Endodermal cell (in vitro differentiated cells): ENCODE results near the gene SUSD2. TPM values are rescaled to one million over a fixed set of nuclear protein-coding genes. Genes with fewer than 3 reads are reported as not detected.
"Not testable (repeated sequence)": the region's sequence is repeated elsewhere in the genome, so short reads cannot be mapped to it uniquely, and the experiment has no call there.

ENCODE experiments used
- DNase-seq: peaks from one replicate; pipeline ENCODE4 v3.0.0-alpha.2; 2017
- H3K27ac ChIP-seq: 2 replicates; pipeline ENCODE4 v1.5.1; 2013; ENCODE audit warnings: mild to moderate bottlenecking, low read depth, low read length, moderate library complexity
- H3K27me3 ChIP-seq: 2 replicates; pipeline ENCODE4 v1.6.1; 2013; ENCODE audit warnings: mild to moderate bottlenecking, low read length, moderate library complexity; ENCODE audit not compliant: insufficient read depth, control insufficient read depth, poor library complexity, severe bottlenecking
- H3K36me3 ChIP-seq: 2 replicates; pipeline ENCODE4 v1.7.0; 2013; ENCODE audit warnings: mild to moderate bottlenecking, low read length, moderate library complexity; ENCODE audit not compliant: control insufficient read depth, insufficient read depth
- H3K4me1 ChIP-seq: one replicate; pipeline ENCODE4 v1.7.0; 2013; ENCODE audit warnings: low read length; ENCODE audit not compliant: control insufficient read depth, insufficient read depth
- H3K4me3 ChIP-seq: 2 replicates; pipeline ENCODE4 v1.5.1; 2013; ENCODE audit warnings: mild to moderate bottlenecking, low read length, moderate library complexity
- H3K9ac ChIP-seq: 2 replicates; pipeline ENCODE4 v1.6.1; 2013; ENCODE audit warnings: mild to moderate bottlenecking, low read length, moderate library complexity; ENCODE audit not compliant: poor library complexity, severe bottlenecking; ENCODE audit errors: extremely low read depth
- H3K9me3 ChIP-seq: 2 replicates; pipeline ENCODE4 v1.6.1; 2013; ENCODE audit warnings: mild to moderate bottlenecking, low read length, moderate library complexity; ENCODE audit not compliant: control insufficient read depth
- H3K27ac Mint-ChIP-seq: 2 replicates; pipeline ENCODE4 v1.8.0; 2020; ENCODE audit warnings: mixed read lengths
- H3K27me3 Mint-ChIP-seq: 2 replicates; pipeline ENCODE4 v1.8.0; 2021; ENCODE audit warnings: mild to moderate bottlenecking, mixed read lengths; ENCODE audit not compliant: insufficient read depth
- H3K36me3 Mint-ChIP-seq: 2 replicates; pipeline ENCODE4 v1.8.0; 2020; ENCODE audit warnings: low read depth, mixed read lengths
- H3K4me1 Mint-ChIP-seq: 2 replicates; pipeline ENCODE4 v1.8.0; 2020; ENCODE audit warnings: mixed read lengths
- H3K4me3 Mint-ChIP-seq: 2 replicates; pipeline ENCODE4 v1.8.0; 2020; ENCODE audit warnings: mild to moderate bottlenecking, moderate library complexity, mixed read lengths
- H3K9me3 Mint-ChIP-seq: 2 replicates; pipeline ENCODE4 v1.8.0; 2020; ENCODE audit warnings: mild to moderate bottlenecking, mixed read lengths
- CTCF ChIP-seq: fragments of 200-600 bp; sonication (generic); conservative IDR thresholded peaks from 2 replicates; pipeline ENCODE4 v1.5.0; 2021; ENCODE audit warnings: antibody characterized with exemption, mild to moderate bottlenecking
- WGBS, 2 experiments: methylation state at CpG; one replicate each; pipeline versions ENCODE4 v1.1.5 to v1.1.7; 2013; ENCODE audit warnings: missing lambda C conversion rate in 2 of 2, mixed read lengths in 1 of 2; ENCODE audit not compliant: insufficient coverage in 1 of 2, insufficient read length in 1 of 2; 5-methylcytosine and 5-hydroxymethylcytosine counted together
- total RNA-seq, 2 donors: library from RNA; stranded (reverse); fragmentation: NEBNext Ultra II Directional in 1 of 2; extraction: Animal tissue kit (Norgen Biotek cat#: 25700) in 1 of 2; gene quantifications; 2 replicates in 1 of 2; 3 replicates in 1 of 2; pipeline ENCODE4 v1.2.1, GENCODE V29; 2021

The SUSD2 gene
- total RNA-seq, 2 donors from 2014 or later: 0.40 to 1.6 TPM

DNA sequence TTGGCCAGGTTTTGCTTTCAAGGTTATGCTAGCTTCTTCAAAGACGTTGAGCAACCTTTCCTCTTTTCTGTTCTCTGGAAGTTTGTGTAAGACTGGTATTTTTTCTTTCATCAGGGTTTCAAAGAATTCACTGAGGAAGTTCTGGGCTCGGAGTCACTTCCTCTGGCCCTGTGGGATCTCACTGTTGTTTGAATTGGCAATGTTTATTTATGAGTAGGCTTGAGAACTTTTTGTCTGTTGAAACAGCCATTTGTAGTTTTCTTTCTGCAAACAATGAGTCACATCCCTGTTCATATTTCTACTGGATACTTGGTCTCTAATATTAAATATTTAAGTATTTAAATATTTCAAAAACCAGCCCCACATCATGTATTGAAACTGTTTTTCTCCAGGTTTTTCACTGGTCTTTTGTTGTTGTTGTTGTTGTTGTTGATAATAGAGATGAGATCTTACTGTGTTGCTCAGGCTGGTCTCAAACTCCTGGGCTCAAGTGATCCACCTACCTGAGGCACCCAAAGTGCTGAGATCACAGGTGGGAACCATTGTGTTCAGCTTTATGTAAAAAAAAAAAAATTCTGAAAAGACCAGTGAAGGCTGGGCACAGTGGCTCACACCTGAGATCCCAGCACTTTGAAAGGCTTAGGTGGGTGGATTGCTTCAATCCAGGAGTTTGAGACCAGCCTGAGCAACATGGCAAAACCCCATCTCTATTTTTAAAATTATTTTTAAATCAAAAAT is 26.9 kb downstream of the SUSD2 start:
- Histone ChIP-seq H3K27me3 (no peaks in the 10 kb centered on the region), H3K4me1 (no peaks in the 10 kb centered on the region), H3K4me3 (no peak overlapping the region), H3K9me3 (peaks cover 22% of the 10 kb centered on the region), H3K36me3 (no peaks in the 10 kb centered on the region), H3K9ac (no peak overlapping the region), H3K27ac (no peak overlapping the region)
- Mint-ChIP-seq H3K27ac (peak overlapping the region; percentile 73), H3K27me3 (no peaks in the 10 kb centered on the region), H3K9me3 (peaks cover 22% of the 10 kb centered on the region), H3K4me1 (peaks cover 22% of the 10 kb centered on the region), H3K4me3 (no peak overlapping the region), H3K36me3 (no peaks in the 10 kb centered on the region)
- no peak for DNase-seq
- WGBS, 2 experiments: 0 to 54% methylated on average over 1 to 2 of the region's 2 CpGs
- TF ChIP-seq CTCF: no peak

DNA sequence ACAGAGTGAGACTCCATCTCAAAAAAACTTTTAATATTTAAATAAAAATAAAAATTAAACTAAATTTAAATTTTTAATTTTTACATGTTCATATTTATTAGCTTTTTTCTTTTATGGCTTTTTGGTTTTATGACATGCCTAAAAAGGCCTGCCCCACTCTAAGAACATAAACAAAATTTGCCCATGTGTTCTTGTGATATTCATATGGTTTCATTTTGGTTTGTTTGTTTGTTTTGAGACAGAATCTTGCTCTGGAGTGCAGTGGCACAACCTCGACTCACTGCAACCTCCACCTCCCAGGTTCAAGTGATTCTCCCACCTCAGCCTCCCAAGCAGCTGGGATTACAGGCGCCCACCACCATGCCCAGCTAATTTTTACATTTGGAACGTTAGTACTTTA is 27.7 kb downstream of the SUSD2 start:
- no peak overlapping the region for H3K27ac ChIP-seq
- 86 to 94% methylated on average over 3 of the region's 3 CpGs for WGBS, 2 experiments
- TF ChIP-seq CTCF: no peak
- H3K4me1 ChIP-seq: no peaks in the 10 kb centered on the region
- H3K27ac Mint-ChIP-seq: no peak overlapping the region
- no peaks in the 10 kb centered on the region for H3K36me3 Mint-ChIP-seq
- peaks cover 19% of the 10 kb centered on the region for H3K9me3 Mint-ChIP-seq
- H3K4me3 ChIP-seq: no peak overlapping the region
- DNase-seq: no peak
- no peaks in the 10 kb centered on the region for H3K36me3 ChIP-seq
- peaks cover 18% of the 10 kb centered on the region for H3K9me3 ChIP-seq
- H3K4me3 Mint-ChIP-seq: no peak overlapping the region
- peaks cover 22% of the 10 kb centered on the region for H3K4me1 Mint-ChIP-seq
- H3K9ac ChIP-seq: no peak overlapping the region
- H3K27me3 Mint-ChIP-seq: no peaks in the 10 kb centered on the region
- H3K27me3 ChIP-seq: no peaks in the 10 kb centered on the region

- H3K36me3 Mint-ChIP-seq: no peaks in the 10 kb centered on the region
- no peak for DNase-seq
- Histone ChIP-seq H3K36me3 (no peaks in the 10 kb centered on the region), H3K9ac (no peak overlapping the region), H3K27ac (no peak overlapping the region), H3K4me3 (no peak overlapping the region), H3K27me3 (no peaks in the 10 kb centered on the region), H3K9me3 (peaks cover 13% of the 10 kb centered on the region), H3K4me1 (no peaks in the 10 kb centered on the region)
- TF ChIP-seq CTCF: no peak
- peaks cover 14% of the 10 kb centered on the region for H3K9me3 Mint-ChIP-seq
- no peak overlapping the region for H3K27ac Mint-ChIP-seq
- H3K4me3 Mint-ChIP-seq: no peak overlapping the region
- peaks cover 25% of the 10 kb centered on the region for H3K4me1 Mint-ChIP-seq
- no peaks in the 10 kb centered on the region for H3K27me3 Mint-ChIP-seq
- WGBS, 2 experiments: 89 to 97% methylated on average over 3 of the region's 4 CpGs
These were observed 28.4 kb downstream of the SUSD2 start for GRCh38 chr22:24209687-24210086.

- H3K36me3 Mint-ChIP-seq, H3K4me3 ChIP-seq, H3K27me3 ChIP-seq, H3K27me3 Mint-ChIP-seq, H3K4me1 ChIP-seq, H3K27ac ChIP-seq, H3K9ac ChIP-seq, H3K27ac Mint-ChIP-seq, H3K9me3 Mint-ChIP-seq, H3K4me3 Mint-ChIP-seq, H3K36me3 ChIP-seq, H3K9me3 ChIP-seq, DNase-seq: not testable (repeated sequence)
- WGBS, 2 experiments: 77 to 95% methylated on average over 7 to 11 of the region's 11 CpGs
- peaks cover 29% of the 10 kb centered on the region for H3K4me1 Mint-ChIP-seq
These were observed 29.1 kb downstream of the SUSD2 start for GRCh38 chr22:24210409-24210808.

GRCh38 chr22:24211716-24212115 is 30.4 kb downstream of the SUSD2 start:
- not testable (repeated sequence) for H3K4me1 ChIP-seq, H3K9me3 Mint-ChIP-seq, H3K9ac ChIP-seq, H3K9me3 ChIP-seq, H3K27ac ChIP-seq, H3K27me3 ChIP-seq, H3K36me3 Mint-ChIP-seq, H3K4me3 ChIP-seq, H3K36me3 ChIP-seq, H3K27me3 Mint-ChIP-seq, DNase-seq, H3K4me3 Mint-ChIP-seq
- Mint-ChIP-seq H3K27ac (peak overlapping the region; percentile 22), H3K4me1 (peaks cover 29% of the 10 kb centered on the region)
- 94 to 98% methylated on average over 4 of the region's 6 CpGs for WGBS, 2 experiments
